GM23338 (cell line): Measurements from ENCODE around the gene NDUFAF8. TPM values are rescaled to one million over a fixed set of nuclear protein-coding genes. Genes with fewer than 3 reads are reported as not detected.

Experiments
- ATAC-seq: fragments of 200-7000 bp; cut with Tn5 transposase; 3 replicates; pipeline ENCODE4 v1.9.1; 2020
- DNase-seq: peaks from one replicate; pipeline ENCODE4 v3.0.0-alpha.2; 2015; ENCODE audit warnings: low spot score
- H2AFZ ChIP-seq: fragments of 200-600 bp; sonication (generic); 2 replicates; pipeline ENCODE4 v1.8.0; 2016; ENCODE audit warnings: antibody characterized with exemption, mild to moderate bottlenecking, moderate library complexity
- H3F3A ChIP-seq: fragments of 200-600 bp; sonication (generic); replicated peaks from 2 replicates; pipeline ENCODE4 v1.8.0; 2017; ENCODE audit warnings: antibody characterized with exemption, mixed run types, low read depth
- H3K27ac ChIP-seq: fragments of 200-600 bp; sonication (generic); 2 replicates; pipeline ENCODE4 v1.6.1; 2016; ENCODE audit warnings: low read depth
- H3K27me3 ChIP-seq: fragments of 200-600 bp; sonication (generic); 2 replicates; pipeline ENCODE4 v1.8.0; 2016; ENCODE audit warnings: mild to moderate bottlenecking, mixed run types, moderate library complexity; ENCODE audit not compliant: insufficient read depth
- H3K36me3 ChIP-seq: fragments of 200-600 bp; sonication (generic); 2 replicates; pipeline ENCODE4 v1.8.0; 2016; ENCODE audit warnings: mild to moderate bottlenecking; ENCODE audit not compliant: insufficient read depth
- H3K4me1 ChIP-seq: fragments of 200-600 bp; sonication (generic); 2 replicates; pipeline ENCODE4 v1.8.0; 2016; ENCODE audit warnings: mild to moderate bottlenecking, moderate library complexity; ENCODE audit not compliant: insufficient read depth
- H3K4me2 ChIP-seq: fragments of 200-600 bp; sonication (generic); 2 replicates; pipeline ENCODE4 v1.7.1; 2017; ENCODE audit warnings: mixed run types
- H3K4me3 ChIP-seq: fragments of 200-600 bp; sonication (generic); 2 replicates; pipeline ENCODE4 v1.6.1; 2016; ENCODE audit warnings: mixed run types
- H3K79me2 ChIP-seq: fragments of 200-600 bp; sonication (generic); replicated peaks from 2 replicates; pipeline ENCODE4 v1.8.0; 2017; ENCODE audit warnings: mild to moderate bottlenecking; ENCODE audit not compliant: insufficient read depth
- H3K9me2 ChIP-seq: fragments of 200-600 bp; sonication (generic); 2 replicates; pipeline ENCODE4 v1.8.0; 2017; ENCODE audit not compliant: insufficient read depth
- H4K20me1 ChIP-seq: fragments of 200-600 bp; sonication (generic); replicated peaks from 2 replicates; pipeline ENCODE4 v1.8.0; 2017; ENCODE audit warnings: mild to moderate bottlenecking; ENCODE audit not compliant: insufficient read depth
- H3K27ac Mint-ChIP-seq: 2 replicates; pipeline ENCODE4 v1.8.0; 2020; ENCODE audit warnings: inconsistent platforms, mild to moderate bottlenecking, moderate library complexity, mixed read lengths
- H3K27me3 Mint-ChIP-seq: 3 replicates; pipeline ENCODE4 v1.8.0; 2022; ENCODE audit warnings: low read depth, mild to moderate bottlenecking, moderate library complexity, mixed read lengths, inconsistent platforms; ENCODE audit not compliant: insufficient read depth, poor library complexity
- H3K36me3 Mint-ChIP-seq: 3 replicates; pipeline ENCODE4 v1.8.0; 2021; ENCODE audit warnings: low read depth, mild to moderate bottlenecking, inconsistent platforms, moderate library complexity, mixed read lengths
- H3K4me1 Mint-ChIP-seq: 3 replicates; pipeline ENCODE4 v1.8.0; 2020; ENCODE audit warnings: mild to moderate bottlenecking, inconsistent platforms, mixed read lengths
- H3K4me3 Mint-ChIP-seq: 3 replicates; pipeline ENCODE4 v1.8.0; 2021; ENCODE audit warnings: moderate library complexity, mild to moderate bottlenecking, inconsistent platforms, mixed read lengths
- H3K9me3 Mint-ChIP-seq: 3 replicates; pipeline ENCODE4 v1.8.0; 2020; ENCODE audit warnings: moderate library complexity, mild to moderate bottlenecking, inconsistent platforms, mixed read lengths
- CREB1 ChIP-seq: fragments of 250-450 bp; sonication (Bioruptor Pico); IDR thresholded peaks from 2 replicates; pipeline ENCODE4 v1.5.0; 2020; ENCODE audit warnings: low read depth, mild to moderate bottlenecking, moderate library complexity
- EZH2 ChIP-seq: fragments of 200-600 bp; sonication (generic); IDR thresholded peaks from one replicate; pipeline ENCODE4 v1.8.0; 2017; ENCODE audit warnings: antibody characterized with exemption, mild to moderate bottlenecking, low read depth; ENCODE audit not compliant: unreplicated experiment
- JUNB ChIP-seq: IDR thresholded peaks from one replicate; pipeline ENCODE4 v1.6.1; 2016; ENCODE audit warnings: antibody characterized with exemption; ENCODE audit not compliant: unreplicated experiment
- NANOG ChIP-seq: IDR thresholded peaks from 2 replicates; pipeline ENCODE4 v1.6.1; 2016; ENCODE audit warnings: antibody characterized with exemption, borderline replicate concordance
- STAT1 ChIP-seq: IDR thresholded peaks from one replicate; pipeline ENCODE4 v1.6.1; 2016; ENCODE audit warnings: antibody characterized with exemption; ENCODE audit not compliant: unreplicated experiment
- ZNF331 ChIP-seq: fragments of 250-450 bp; sonication (Bioruptor Pico); IDR thresholded peaks from 2 replicates; pipeline ENCODE4 v1.5.0; 2020; ENCODE audit warnings: low read depth, mild to moderate bottlenecking, moderate library complexity
- polyA plus RNA-seq: library from polyadenylated mRNA; unstranded; fragments of >200 nt; fragmentation: Nextera tagmentation; extraction: Ambion mirVana; gene quantifications from 2 replicates; pipeline ENCODE4 v1.2.1, GENCODE V29; 2016
- total RNA-seq: library from RNA; depleted of rRNA; stranded (reverse); fragments of >200 nt; shearing (Covaris generic); gene quantifications from 2 replicates; pipeline ENCODE4 v1.2.3, GENCODE V29; 2014
- TF ChIP-seq, protein P1 (sequence below): fragments of 250-450 bp; sonication (Bioruptor Pico); IDR thresholded peaks from 2 replicates; pipeline ENCODE4 v1.5.0; 2020; ENCODE audit warnings: mild to moderate bottlenecking, moderate library complexity

NDUFAF8 gene
- total and polyA plus RNA-seq, 2 experiments from 2014 or later = 21.5 to 156 TPM

- TF ChIP-seq, protein P1, sequence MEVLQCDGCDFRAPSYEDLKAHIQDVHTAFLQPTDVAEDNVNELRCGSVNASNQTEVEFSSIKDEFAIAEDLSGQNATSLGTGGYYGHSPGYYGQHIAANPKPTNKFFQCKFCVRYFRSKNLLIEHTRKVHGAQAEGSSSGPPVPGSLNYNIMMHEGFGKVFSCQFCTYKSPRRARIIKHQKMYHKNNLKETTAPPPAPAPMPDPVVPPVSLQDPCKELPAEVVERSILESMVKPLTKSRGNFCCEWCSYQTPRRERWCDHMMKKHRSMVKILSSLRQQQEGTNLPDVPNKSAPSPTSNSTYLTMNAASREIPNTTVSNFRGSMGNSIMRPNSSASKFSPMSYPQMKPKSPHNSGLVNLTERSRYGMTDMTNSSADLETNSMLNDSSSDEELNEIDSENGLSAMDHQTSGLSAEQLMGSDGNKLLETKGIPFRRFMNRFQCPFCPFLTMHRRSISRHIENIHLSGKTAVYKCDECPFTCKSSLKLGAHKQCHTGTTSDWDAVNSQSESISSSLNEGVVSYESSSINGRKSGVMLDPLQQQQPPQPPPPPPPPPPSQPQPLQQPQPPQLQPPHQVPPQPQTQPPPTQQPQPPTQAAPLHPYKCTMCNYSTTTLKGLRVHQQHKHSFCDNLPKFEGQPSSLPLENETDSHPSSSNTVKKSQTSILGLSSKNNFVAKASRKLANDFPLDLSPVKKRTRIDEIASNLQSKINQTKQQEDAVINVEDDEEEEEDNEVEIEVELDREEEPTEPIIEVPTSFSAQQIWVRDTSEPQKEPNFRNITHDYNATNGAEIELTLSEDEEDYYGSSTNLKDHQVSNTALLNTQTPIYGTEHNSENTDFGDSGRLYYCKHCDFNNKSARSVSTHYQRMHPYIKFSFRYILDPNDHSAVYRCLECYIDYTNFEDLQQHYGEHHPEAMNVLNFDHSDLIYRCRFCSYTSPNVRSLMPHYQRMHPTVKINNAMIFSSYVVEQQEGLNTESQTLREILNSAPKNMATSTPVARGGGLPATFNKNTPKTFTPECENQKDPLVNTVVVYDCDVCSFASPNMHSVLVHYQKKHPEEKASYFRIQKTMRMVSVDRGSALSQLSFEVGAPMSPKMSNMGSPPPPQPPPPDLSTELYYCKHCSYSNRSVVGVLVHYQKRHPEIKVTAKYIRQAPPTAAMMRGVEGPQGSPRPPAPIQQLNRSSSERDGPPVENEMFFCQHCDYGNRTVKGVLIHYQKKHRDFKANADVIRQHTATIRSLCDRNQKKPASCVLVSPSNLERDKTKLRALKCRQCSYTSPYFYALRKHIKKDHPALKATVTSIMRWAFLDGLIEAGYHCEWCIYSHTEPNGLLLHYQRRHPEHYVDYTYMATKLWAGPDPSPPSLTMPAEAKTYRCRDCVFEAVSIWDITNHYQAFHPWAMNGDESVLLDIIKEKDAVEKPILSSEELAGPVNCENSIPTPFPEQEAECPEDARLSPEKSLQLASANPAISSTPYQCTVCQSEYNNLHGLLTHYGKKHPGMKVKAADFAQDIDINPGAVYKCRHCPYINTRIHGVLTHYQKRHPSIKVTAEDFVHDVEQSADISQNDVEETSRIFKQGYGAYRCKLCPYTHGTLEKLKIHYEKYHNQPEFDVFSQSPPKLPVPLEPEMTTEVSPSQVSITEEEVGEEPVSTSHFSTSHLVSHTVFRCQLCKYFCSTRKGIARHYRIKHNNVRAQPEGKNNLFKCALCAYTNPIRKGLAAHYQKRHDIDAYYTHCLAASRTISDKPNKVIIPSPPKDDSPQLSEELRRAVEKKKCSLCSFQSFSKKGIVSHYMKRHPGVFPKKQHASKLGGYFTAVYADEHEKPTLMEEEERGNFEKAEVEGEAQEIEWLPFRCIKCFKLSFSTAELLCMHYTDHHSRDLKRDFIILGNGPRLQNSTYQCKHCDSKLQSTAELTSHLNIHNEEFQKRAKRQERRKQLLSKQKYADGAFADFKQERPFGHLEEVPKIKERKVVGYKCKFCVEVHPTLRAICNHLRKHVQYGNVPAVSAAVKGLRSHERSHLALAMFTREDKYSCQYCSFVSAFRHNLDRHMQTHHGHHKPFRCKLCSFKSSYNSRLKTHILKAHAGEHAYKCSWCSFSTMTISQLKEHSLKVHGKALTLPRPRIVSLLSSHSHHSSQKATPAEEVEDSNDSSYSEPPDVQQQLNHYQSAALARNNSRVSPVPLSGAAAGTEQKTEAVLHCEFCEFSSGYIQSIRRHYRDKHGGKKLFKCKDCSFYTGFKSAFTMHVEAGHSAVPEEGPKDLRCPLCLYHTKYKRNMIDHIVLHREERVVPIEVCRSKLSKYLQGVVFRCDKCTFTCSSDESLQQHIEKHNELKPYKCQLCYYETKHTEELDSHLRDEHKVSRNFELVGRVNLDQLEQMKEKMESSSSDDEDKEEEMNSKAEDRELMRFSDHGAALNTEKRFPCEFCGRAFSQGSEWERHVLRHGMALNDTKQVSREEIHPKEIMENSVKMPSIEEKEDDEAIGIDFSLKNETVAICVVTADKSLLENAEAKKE (CRISPR knock-in tag) = no peak
- no peak for TF ChIP-seq JUNB
- no peak for TF ChIP-seq STAT1
- TF ChIP-seq CREB1 (CRISPR knock-in tag) = no peak
- no peak for TF ChIP-seq NANOG
Observed at GRCh38 chr17:81267390-81268067, 28.4 kb downstream of the NDUFAF8 start (continued).

GRCh38 chr17:81270279-81270678 is 31.2 kb downstream of the NDUFAF8 start:
- H2AFZ ChIP-seq = no peak overlapping the region
- no peaks in the 10 kb centered on the region for H3K79me2 ChIP-seq
- no peak for ATAC-seq
- H3K27me3 Mint-ChIP-seq = peaks cover 1% of the 10 kb centered on the region
- H3K9me2 ChIP-seq = no peaks in the 10 kb centered on the region
- DNase-seq = no peak
- no peak overlapping the region for H3K27ac Mint-ChIP-seq
- H3K27ac ChIP-seq = no peak overlapping the region
- H3K4me3 ChIP-seq = no peak overlapping the region
- no peaks in the 10 kb centered on the region for H3K27me3 ChIP-seq
- H3K4me1 ChIP-seq = no peaks in the 10 kb centered on the region
- no peak overlapping the region for H3K4me2 ChIP-seq
- no peaks in the 10 kb centered on the region; the same call in none of the 2 replicates for H4K20me1 ChIP-seq
- H3K36me3 ChIP-seq = no peaks in the 10 kb centered on the region
- no peaks in the 10 kb centered on the region for H3K9me3 Mint-ChIP-seq
- peaks cover 25% of the 10 kb centered on the region for H3K36me3 Mint-ChIP-seq
- no peaks in the 10 kb centered on the region for H3F3A ChIP-seq
- TF ChIP-seq CREB1 (CRISPR knock-in tag) = no peak
- TF ChIP-seq EZH2 = no peak
- TF ChIP-seq ZNF331 = no peak
- H3K4me1 Mint-ChIP-seq = no peaks in the 10 kb centered on the region
- no peak overlapping the region for H3K4me3 Mint-ChIP-seq
